Bronchial epithelial cell (primary cell): ENCODE measurements around the gene BEAN1. TPM values are rescaled to one million over a fixed set of nuclear protein-coding genes. Genes with fewer than 3 reads are reported as not detected.
A peak's percentile ranks its signal among the peaks of the same experiment; 100 is the strongest.

Source experiments
- DNase-seq: peaks from one replicate; pipeline ENCODE4 v3.0.0-alpha.2; 2010; ENCODE audit warnings: low read depth
- FAIRE-seq: peaks from 2 replicates; lab custom pipeline; 2011; peaks lifted over from hg19 to GRCh38; lab: Jason Lieb, UNC
- H3K27me3 ChIP-seq: 2 replicates; pipeline ENCODE4 v1.5.1; 2011; ENCODE audit warnings: low read length; ENCODE audit not compliant: control insufficient read depth, insufficient read depth
- H3K36me3 ChIP-seq: 2 replicates; pipeline ENCODE4 v1.5.1; 2011; ENCODE audit warnings: low read length; ENCODE audit not compliant: control insufficient read depth, insufficient read depth
- H3K4me3 ChIP-seq: 2 replicates; pipeline ENCODE4 v1.5.1; 2011; ENCODE audit warnings: mild to moderate bottlenecking, low read depth, low read length, control low read depth
- CTCF ChIP-seq: IDR thresholded peaks from 2 replicates; pipeline ENCODE4 v1.5.1; 2011; ENCODE audit warnings: mild to moderate bottlenecking, moderate library complexity, low read length, control low read depth, inconsistent platforms; ENCODE audit not compliant: insufficient read depth, severe bottlenecking
- total RNA-seq: library from RNA; depleted of rRNA; stranded (reverse); fragments of >200 nt; gene quantifications from 2 replicates; pipeline ENCODE4 v1.2.1, GENCODE V29; 2014

The BEAN1 gene
- total RNA-seq, 1 donor from 2014 or later: not detected

GRCh38 chr16:66386629-66387622 lies 40.2 kb upstream of the BEAN1 start:
- DNase-seq: no peak
- H3K27me3 ChIP-seq: no peaks in the 10 kb centered on the region
- no peaks in the 10 kb centered on the region for H3K36me3 ChIP-seq
- no peak for TF ChIP-seq CTCF
- FAIRE-seq: peak; percentile 77
- no peak overlapping the region for H3K4me3 ChIP-seq

GRCh38 chr16:66387817-66388332 lies 39.2 kb upstream of the BEAN1 start:
- FAIRE-seq: no peak
- TF ChIP-seq CTCF: no peak
- no peak overlapping the region for H3K4me3 ChIP-seq

GRCh38 chr16:66388350-66389139 lies 38.5 kb upstream of the BEAN1 start:
- DNase-seq (no peak), FAIRE-seq (no peak)
- no peaks in the 10 kb centered on the region for H3K36me3 ChIP-seq
- no peak overlapping the region for H3K4me3 ChIP-seq
- no peaks in the 10 kb centered on the region for H3K27me3 ChIP-seq
- no peak for TF ChIP-seq CTCF

More at GRCh38 chr16:66387817-66388332, 39.2 kb upstream of the BEAN1 start:
- Histone ChIP-seq H3K36me3 (no peaks in the 10 kb centered on the region), H3K27me3 (no peaks in the 10 kb centered on the region)
- no peak for DNase-seq

GRCh38 chr16:66389256-66390176 lies 37.6 kb upstream of the BEAN1 start:
- FAIRE-seq (no peak), DNase-seq (no peak)

More at GRCh38 chr16:66389256-66390176, 37.6 kb upstream of the BEAN1 start:
- no peak for TF ChIP-seq CTCF
- Histone ChIP-seq H3K36me3 (no peaks in the 10 kb centered on the region), H3K27me3 (no peaks in the 10 kb centered on the region), H3K4me3 (no peak overlapping the region)
